Activated naive CD4-positive, alpha-beta T cell treated with Interleukin-2 at 50 U/mL for 16 hours (primary cell): ENCODE measurements around the gene ARHGAP44.
"Not testable (repeated sequence)": the region's sequence is repeated elsewhere in the genome, so short reads cannot be mapped to it uniquely, and the experiment has no call there.

Source experiments
- DNase-seq: peaks from one replicate; pipeline ENCODE4 v3.0.0-alpha.2; 2020

Gene ARHGAP44

DNA sequence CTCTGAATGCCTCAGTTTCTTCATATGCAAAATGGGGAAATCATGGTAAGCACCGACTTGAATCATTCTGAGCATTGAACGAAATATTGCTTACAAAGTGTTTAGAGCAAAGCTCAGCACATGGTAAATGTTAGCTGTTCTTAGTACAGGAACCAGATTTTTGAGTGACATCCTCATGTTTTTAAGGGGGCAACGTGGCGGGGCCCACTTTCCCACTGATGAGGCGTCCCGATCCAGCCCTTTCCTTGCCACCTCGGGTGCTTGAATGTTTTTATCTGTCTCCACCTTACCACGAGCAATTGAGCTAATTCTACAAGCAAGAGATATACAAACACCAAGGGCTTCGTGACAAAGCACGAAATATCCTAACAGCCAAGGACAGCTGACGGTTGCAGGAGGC lies 178.7 kb downstream of the ARHGAP44 start:
- no peak for DNase-seq

DNA sequence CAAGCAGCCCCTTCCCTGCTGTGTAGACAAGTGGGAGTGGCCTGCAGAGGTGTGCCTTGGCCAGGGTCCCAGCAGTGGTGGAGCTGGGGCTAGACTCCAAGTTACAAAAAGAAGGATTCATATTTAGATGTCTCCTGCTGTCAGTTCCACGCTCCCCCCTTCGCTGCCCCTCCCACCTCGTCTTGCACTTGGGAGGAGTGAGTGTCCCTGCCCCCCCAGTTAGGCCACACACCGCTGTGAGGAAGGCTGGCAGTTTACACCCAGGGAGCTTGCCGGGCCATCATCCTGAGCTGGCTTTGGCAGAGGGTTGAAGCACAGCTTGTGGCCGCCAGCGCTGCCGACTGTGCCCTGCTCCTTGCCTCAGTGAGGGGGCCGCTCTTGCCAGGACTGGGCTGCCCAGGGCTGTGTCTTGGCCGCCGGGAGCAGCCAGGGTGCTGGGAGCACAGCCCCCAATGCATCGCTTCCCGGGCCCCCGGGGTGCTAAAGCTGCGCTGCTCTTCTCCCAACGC lies 184.3 kb downstream of the ARHGAP44 start:
- DNase-seq = no peak

DNA sequence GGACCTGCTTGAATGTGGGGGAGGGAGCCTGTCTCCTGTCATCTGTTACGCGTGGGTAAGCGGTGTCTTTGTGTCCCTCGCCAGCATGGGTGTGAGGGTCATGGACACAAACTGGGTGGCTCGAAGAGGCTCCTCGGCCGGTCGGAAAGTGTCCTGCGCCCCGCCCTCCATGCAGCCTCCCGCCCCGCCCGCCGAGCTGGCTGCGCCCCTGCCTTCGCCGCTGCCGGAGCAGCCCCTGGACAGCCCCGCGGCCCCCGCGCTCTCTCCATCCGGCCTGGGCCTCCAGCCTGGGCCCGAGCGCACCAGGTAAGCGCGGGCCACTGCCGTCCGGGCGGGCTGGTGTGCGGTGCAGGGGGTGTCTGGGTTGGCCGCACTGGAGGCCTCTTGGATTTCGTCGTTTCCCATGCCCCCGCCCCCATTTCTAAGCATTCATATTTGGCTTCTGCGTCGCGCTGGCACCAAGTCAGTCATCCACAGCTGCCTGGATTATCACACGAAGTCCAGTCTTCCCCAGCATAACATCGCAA lies 184.8 kb downstream of the ARHGAP44 start:
- no peak for DNase-seq

DNA sequence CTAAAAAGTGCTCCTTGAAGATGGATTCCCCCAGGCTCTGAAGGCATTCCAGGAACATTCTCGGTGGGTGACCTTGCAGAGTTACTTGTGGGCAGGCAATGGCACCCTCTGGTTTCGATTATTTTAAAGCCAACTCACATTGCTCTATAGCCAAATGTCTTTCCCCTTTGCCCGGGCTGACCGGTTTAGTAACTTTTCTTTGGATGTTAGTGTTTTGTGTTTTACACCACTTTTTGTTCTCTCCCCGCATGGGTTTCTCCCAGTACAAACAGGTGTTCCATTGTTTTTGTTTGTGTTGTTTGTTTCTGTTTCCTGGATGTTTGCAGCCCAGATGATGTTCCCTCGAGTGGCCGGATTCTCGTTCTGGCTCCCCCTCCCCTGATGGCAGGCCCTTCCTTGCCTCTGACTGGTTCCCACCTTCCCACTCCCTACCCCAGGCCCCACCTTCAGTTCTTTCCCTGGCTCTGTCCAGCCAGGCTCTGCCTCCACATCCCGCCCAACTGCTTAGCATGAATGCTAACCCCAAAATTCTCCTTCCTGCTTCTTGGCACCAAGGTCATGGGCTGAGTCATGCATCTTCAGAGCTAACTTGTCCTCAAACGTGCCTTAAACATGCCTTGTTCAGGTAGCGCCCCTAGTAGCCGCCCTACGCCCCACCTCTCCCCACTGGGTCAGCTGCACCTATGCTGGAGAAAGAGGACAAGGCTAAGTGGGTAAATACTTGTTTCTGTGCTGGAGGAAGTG lies 187.9 kb downstream of the ARHGAP44 start:
- DNase-seq = no peak

DNA sequence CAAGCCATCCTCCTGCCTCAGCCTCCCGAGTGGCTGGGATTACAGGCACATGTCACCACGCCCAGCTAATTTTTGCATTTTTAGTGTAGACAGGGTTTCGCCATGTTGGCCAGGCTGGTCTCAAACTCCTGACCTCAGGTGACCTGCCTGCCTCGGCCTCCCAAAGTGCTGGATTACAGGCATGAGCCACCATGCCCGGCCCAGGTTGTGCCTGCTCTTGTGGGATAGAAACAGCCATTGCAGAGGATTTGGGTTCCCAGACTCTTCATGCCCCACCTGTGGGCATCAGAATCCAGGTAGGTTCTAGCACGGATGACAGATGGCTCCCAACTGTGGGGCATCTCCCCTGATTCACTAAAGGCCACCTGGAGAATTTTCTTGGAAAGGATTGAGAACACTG lies 189.5 kb downstream of the ARHGAP44 start:
- not testable (repeated sequence) for DNase-seq

DNA sequence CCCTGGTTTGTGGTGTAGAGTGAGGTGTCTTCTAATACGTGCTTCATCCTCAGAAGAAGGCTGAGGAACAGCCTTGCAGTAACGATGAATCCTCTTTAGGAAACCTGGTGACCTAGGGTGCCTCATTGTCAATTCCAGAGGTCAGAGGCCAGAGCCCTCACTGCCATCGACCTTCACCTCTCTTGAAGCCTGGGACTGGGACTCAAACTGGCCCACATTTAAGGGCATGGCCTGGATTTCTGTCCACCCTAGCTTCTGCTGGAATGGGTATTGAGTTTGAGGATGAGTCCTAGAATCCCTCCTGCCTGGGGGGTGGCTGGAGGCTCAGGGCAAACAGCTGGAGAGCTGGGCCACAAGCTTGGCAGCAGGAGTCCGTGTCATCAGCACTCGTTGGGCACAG lies 189.9 kb downstream of the ARHGAP44 start:
- no peak for DNase-seq

DNA sequence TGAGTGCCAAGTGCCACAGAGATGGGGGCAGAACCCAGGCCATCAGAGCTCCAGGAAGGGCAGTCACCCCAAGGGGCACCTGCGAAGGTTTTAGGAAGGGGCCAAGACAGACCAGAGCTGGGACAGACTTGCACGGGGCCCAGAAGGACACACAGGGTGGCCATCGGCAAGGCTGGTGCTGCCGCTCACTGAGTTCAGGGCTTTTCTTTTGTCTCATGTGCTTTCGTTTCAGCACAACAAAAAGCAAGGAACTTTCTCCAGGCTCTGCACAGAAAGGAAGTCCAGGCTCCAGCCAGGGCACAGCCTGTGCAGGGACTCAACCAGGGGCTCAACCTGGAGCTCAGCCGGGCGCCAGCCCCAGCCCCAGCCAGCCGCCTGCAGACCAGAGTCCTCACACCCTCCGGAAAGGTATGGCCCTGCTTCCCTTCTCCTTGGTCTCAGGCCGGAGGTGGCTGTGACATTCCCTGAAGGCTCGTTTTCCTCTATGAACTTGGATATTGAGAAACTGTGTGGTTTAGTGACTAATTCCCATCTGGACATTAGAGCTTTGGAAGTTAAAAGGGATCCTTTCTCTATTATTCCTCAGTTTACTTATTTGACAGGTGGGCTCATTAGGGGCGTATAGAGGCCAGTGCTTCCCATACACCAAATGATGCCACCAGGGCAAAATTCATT lies 190.7 kb downstream of the ARHGAP44 start:
- DNase-seq = no peak

DNA sequence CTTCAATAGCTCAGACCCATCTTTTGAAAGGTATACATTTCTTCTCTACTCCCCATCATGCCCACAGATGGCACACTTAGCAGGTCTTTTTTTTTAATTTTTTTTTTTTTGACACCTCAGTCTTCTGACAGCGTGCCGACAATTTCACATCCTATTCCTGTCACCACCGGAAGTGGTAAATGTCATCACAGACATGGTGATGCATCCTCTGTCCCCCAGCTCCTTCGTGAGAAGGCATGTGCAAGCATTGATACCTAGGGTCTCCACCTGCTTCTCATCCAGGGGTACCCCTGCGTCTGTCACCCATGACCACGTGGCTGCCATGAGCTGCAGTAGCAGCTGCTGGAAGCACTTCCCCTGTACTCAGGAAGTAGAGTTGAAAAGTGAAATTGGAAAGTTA lies 192.9 kb downstream of the ARHGAP44 start:
- no peak for DNase-seq

DNA sequence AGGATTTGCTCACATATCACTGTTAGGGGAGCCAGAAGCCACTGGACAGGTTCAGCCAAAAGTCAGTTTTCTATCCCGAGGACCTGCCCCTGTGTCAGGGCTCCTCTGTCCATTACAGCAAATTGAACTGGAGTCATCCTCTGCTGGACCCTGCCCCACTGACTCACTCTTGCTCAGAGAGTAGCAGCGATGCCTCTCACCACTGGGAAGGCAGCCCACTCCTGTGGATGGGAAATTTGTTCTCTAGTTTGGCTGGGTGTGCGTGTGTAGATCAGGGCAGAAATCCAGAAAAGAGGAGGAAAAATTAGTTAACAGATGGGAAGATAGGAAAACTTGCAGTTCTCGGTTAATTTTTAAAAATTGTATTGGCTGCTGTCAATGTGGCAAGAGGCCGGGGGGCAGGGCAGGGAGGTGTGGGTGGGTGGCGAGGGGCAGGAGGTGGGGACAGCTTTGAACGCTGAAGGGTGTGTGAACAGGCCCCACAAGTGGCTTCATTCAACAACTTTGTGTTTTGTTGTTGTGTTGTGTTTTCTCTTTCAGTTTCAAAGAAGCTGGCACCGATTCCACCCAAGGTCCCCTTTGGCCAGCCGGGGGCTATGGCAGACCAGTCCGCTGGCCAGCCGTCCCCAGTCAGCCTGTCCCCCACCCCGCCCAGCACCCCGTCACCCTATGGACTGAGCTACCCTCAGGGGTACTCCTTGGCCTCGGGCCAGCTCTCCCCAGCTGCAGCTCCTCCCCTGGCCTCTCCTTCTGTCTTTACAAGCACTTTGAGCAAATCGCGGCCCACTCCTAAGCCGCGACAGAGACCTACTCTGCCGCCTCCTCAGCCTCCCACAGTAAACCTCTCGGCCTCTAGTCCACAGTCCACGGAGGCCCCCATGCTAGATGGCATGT lies 194.9 kb downstream of the ARHGAP44 start:
- DNase-seq = no peak

DNA sequence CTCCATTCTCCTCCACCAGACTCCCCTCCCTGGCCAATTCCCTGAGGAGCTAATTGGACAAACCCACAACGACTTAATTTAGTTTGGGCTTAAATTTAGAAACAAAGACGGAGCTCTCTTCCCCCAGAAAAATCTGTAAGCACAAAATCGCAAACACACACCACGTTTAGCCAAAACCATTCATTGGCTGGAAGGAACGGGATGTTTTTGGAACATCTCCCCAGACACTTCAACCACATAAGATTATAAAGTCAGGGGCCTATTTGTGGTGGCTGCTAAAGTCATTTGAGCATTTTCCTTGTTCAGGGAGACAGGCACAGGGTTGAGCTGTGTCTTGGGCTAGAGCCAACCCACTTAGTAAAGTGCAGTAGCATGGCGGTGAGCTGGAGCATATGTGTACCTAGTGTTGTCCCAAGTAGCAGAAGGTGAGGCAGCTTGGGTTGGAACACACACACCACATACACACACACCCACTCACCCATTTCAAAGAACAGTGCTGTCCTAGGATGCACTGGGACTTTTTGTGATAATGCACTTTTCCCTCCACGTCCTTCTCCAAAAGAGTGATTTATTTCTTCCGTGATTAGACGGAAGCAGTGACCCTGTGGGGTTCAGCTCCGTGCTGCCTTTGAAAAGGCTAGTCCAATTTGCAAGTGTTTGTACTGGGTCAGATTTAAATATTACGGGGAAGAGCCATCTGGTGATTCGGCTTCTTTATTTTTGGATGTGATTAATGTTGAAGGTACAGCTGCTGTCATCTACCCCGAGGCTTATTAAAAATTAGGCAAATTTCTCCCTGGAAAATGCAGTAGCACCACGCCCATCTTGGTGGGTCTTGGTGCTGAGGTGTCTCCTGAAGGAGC lies 196.4 kb downstream of the ARHGAP44 start:
- no peak for DNase-seq

DNA sequence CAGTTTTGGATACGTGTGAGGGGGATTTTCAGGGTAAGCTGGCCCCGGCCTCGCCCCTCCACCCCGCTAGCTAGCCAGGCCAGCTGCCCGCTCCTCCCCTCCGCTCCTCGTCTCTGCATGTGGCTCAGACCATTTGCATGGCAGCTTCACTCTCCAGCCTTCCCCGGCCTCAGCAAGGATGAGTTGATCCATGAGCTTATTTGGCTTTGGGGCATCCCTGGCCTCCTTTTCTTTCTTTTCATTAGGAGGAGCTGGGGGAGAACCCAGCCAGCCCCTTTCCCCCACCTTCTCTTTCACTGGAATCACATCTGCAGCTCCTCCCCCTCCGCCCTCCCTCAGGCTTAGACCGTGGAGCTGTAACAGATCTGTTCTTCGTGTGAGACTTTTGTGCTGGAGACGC lies 197.8 kb downstream of the ARHGAP44 start:
- no peak for DNase-seq

DNA sequence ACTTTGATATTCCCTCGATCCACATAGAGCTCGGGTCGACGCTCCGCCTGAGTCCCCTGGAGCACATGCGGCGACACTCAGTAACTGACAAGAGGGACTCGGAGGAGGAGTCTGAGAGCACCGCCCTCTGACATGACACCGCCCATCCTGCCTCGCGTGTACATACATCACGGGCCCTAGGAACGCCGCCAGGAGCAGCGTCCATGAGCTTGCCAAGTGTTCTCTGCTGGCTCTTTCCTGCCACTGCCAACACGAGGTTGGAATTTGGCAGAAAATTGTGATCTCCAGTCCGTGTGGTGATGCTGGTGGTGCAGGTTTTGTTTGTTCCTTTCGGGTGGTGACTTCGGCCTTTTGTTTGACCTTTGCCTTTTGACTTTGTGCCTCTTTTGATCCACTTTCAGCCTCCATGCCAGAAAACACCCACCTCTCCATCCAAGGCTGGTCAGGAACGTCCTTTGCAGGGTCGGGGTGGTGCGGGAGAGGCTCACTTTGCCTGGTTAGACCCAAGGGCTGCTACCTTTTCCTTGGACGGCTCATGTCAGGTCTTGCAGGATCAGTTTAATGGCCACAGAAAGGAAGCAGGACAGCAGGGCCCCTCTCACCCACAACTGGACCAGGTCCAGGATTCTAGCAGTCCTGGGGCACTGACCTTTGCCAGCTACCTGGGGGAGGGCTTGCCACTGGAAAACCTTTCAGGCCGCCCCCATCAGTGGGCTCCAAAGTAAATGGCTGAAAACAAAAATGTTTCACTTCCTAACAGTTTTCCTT lies 200.9 kb downstream of the ARHGAP44 start:
- DNase-seq = no peak

DNA sequence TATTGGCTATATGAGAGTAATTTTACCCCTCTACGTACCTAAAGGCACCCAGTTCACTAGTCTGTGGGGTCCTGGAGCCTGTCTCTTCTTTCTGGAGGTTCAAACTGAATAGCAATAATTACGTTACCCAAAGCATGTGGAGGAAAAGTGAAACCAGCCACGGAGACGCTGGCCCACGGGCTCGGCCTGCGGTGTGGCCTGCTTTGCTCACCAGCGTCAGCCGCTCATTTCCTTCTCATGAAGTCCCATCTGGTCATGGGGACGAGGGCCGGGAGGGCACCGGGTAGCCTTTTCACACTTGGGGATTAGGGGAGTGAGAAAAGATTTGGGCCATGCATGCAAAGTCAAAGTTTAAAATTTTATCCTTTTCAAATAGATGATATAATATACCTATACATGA lies 201.6 kb downstream of the ARHGAP44 start:
- no peak for DNase-seq

DNA sequence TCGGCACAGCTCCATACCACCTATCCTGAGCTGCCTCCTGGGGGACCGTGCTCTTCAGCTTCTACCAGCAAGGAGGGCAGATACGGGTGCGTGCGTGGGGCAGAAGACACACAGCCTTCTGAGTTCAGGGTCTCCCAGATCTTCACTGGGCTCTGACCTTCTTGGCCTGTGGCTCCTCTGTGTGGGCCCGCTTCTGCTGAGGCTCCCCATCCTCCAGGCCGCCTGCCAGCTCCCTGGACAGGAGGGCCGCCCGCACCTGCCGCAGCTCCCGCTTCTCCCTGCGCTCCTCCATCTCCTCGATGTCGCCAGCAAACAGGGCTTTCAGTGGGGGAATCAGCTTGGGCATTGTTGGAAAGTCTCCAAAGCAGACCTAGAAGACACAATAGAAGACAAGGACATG lies 203.4 kb downstream of the ARHGAP44 start:
- no peak for DNase-seq

DNA sequence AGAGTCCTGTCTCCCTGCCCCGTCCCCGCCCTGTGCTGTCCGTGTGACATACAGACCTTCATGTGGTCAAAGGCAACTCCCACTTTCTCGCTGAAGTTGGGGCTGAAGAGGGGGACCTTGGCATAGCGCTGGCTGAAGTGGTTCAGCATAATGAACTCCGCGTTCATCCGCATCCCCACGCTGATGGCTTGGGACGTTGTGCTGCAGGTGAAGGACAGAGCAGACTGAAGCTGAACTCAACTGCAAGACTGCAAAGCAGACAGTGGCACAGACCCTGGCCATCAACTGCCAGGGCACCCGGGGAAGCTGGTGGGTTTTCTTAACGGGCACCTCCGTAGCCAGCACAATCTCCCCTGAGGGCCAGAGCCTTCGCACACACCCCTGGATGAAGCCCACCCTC lies 204.3 kb downstream of the ARHGAP44 start:
- DNase-seq = no peak

DNA sequence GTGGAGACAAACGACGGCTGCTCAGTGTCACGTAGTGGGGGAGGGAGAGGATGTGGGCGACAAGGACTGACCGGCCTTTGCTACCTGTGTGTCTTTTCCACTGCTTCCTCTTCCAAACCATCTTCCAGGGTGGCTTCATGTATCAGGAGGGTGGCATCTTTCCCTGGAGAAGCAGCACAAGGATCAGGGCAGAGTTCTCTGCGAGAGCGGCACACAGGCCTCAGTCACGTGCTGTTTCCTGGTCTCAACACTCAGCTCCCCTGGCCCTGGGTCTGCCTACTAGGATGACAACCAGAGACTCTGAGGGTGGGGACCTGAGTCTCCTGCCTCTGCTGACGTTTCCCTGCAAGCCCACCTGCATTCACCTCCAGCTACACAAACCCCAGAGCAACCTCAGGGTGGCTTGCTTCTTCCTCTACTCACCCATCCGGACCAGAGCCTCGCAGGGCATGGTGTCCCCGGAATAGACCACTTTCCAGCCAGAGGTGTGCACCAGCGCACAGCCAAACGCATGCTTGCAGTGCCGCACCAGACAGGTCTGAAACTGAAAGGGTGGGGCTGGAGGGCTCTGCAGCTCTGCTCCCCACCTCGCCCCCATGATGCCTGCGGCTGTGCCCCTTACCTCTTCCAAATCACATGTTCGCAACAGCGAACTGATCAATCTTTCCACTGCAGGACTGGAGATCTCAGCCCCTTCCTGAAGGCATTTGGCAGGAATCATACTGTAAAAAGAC lies 205.2 kb downstream of the ARHGAP44 start:
- DNase-seq = no peak

DNA sequence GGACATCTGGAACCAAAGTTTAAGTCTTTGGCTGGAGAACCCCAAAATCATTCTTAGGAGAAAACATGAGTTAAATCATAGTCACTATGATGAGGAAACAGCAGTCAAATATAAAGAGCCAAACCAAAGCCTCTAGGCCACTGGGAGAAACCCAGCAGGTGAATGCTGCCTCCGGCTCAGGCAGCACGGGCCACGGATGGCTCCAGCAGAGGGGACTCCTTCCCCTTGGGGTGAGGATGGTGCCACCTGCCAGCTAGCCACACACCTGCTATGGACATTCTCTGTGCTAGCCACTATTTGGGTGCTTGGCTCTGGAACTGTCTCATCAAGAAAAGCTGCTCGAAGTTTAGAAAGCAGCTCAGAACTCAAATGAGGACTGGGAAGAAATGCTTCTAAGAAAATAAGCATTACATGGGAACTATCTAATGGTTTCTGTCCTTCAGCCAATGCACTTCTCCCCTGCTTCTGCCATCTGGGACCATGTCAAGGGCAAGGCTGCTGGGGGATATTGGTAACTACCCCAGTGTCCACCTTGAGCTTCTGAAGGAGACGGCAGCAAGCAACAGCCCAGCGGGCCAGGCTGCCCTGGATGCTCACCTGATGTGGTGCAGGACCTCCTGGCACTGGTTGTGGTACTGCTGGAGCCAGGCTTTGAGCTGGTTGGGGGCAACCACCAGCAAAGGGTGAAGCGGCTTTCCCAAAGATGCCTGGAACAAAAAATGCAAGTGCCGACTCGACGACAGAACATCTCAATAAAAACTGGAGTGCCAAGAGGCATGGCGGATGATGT lies 206.0 kb downstream of the ARHGAP44 start:
- no peak for DNase-seq

DNA sequence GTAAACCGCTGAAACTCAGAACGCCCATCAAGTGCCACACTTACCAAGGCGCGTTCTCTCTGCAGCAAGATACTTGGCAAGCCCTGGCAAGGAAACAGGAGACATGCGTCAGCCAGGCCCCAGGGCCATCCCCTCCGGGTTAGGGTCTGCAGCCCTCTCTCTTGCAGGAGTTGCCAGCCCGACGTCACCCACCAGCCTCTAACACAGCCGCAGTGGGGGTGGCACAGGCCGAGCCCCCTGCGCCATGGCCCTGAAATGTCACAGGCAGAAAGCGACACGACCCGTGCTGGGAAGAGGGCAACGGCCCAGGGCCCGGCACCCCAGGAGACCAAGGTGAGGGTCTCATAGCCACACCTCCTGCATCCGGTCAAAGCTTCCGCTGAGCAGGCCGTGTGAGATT lies 206.6 kb downstream of the ARHGAP44 start:
- DNase-seq = no peak

DNA sequence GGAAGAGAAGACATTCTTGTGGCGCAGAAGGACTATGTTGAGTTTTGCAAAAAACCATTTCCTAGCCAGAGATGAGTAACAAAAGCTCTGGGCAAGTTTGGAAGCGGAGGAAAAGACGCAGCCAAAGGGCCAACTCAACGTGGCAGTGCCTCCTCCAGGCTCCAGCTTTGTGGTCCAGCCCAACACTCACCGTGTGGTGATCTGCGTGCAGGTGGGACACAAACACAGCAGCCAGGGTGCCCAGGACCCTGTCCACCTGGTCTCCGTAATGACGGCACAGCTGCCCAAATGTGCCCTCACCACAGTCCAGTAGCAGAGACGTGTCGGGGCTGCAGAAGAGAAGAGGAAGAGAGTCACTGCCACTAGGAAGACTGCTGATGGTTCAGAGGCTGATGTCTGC lies 207.1 kb downstream of the ARHGAP44 start:
- no peak for DNase-seq

DNA sequence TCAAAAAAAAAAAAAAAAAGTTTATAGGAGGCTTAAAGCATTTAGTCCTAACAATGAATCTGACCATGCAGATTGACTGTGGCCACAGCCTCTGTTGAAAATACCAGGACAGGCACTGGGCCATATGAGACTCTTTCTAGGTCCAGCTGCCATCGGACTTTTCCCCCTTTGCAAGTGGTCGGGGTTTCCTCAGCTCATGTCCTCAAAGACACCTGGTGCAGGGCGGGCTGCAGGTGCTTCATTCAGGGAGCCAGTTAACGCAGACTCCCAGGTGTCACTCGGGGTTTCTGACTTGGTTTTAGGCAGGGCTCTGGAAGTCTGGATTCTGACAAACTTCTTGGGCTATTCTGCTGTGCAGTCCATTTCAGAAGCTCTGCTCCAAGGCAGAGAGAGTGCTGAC lies 207.6 kb downstream of the ARHGAP44 start:
- DNase-seq = no peak
